Astrocyte of the cerebellum (primary cell): ENCODE data around the gene HOXC9.

Source experiments
- DNase-seq: peaks from one replicate; pipeline ENCODE4 v3.0.0-alpha.2; 2011; ENCODE audit warnings: low read depth
- H3K4me3 ChIP-seq: 2 replicates; pipeline ENCODE4 v1.5.1; 2011; ENCODE audit warnings: mild to moderate bottlenecking, low read depth, low read length, moderate library complexity
- in situ Hi-C: cut with HindIII; loops from 2 replicates; pipeline ENCODE4 v1.10.0; 2017; ENCODE audit warnings: low sequenced_read_pairs
- TF ChIP-seq, protein P1 (sequence below): IDR thresholded peaks from 2 replicates; pipeline ENCODE4 v1.5.1; 2012; ENCODE audit warnings: low read length, low read depth, moderate library complexity, mild to moderate bottlenecking; ENCODE audit errors: missing control alignments

Gene HOXC9

GRCh38 chr12:54024581-54025305 lies 24.8 kb downstream of the HOXC9 start:
- DNase-seq: no peak
- TF ChIP-seq, protein P1, sequence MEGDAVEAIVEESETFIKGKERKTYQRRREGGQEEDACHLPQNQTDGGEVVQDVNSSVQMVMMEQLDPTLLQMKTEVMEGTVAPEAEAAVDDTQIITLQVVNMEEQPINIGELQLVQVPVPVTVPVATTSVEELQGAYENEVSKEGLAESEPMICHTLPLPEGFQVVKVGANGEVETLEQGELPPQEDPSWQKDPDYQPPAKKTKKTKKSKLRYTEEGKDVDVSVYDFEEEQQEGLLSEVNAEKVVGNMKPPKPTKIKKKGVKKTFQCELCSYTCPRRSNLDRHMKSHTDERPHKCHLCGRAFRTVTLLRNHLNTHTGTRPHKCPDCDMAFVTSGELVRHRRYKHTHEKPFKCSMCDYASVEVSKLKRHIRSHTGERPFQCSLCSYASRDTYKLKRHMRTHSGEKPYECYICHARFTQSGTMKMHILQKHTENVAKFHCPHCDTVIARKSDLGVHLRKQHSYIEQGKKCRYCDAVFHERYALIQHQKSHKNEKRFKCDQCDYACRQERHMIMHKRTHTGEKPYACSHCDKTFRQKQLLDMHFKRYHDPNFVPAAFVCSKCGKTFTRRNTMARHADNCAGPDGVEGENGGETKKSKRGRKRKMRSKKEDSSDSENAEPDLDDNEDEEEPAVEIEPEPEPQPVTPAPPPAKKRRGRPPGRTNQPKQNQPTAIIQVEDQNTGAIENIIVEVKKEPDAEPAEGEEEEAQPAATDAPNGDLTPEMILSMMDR: no peak
- in situ Hi-C loops: no loop called here
- H3K4me3 ChIP-seq: no peak overlapping the region

GRCh38 chr12:54025499-54026405 lies 25.8 kb downstream of the HOXC9 start:
- no peak overlapping the region for H3K4me3 ChIP-seq
- in situ Hi-C loops: no loop called here
- TF ChIP-seq, protein P1: no peak
- no peak for DNase-seq

- no peak overlapping the region for H3K4me3 ChIP-seq
- TF ChIP-seq, protein P1: no peak
- DNase-seq: no peak
- in situ Hi-C loops: no loop called here
Observed at GRCh38 chr12:54026640-54027441, 26.9 kb downstream of the HOXC9 start.

DNA sequence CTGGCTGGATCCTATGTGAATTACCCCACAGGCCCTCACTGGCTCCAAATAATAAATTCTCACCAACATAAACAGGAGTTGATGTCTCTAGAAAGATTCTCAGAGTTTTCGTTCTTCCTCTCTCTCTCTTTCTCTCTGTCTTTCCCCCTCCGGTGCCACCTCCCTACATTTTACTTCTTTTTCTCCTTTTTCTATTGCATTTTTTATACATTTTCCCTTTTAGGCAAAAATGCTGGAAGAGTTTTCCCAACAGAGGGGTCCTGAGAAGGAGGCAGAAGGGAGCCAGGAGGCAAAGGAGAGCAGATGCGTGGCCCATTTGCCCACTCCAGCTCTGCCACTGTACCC lies 27.5 kb downstream of the HOXC9 start:
- in situ Hi-C loops: no loop called here
- DNase-seq: no peak
- TF ChIP-seq, protein P1: no peak
- H3K4me3 ChIP-seq: no peak overlapping the region

- no peak within 1 kb of the TSS for H3K4me3 ChIP-seq
- in situ Hi-C loops: no loop called here
- TF ChIP-seq, protein P1: no peak
- no peak for DNase-seq
Observed at GRCh38 chr12:54028314-54029201, 28.6 kb downstream of the HOXC9 start, which contains the start of gene HOXC6. HOXC6 (plus strand) TSS chr12:54028440; CDS start chr12:54028522, 82 bp downstream.
